CD4-positive, alpha-beta T cell treated with Interleukin-6 at 100 ng/mL for 8 hours (primary cell): ENCODE data around the gene SLC25A6.
"Not testable (repeated sequence)": the region's sequence is repeated elsewhere in the genome, so short reads cannot be mapped to it uniquely, and the experiment has no call there.

ENCODE experiments used
- DNase-seq: peaks from one replicate; pipeline ENCODE4 v3.0.0-alpha.2; 2020; ENCODE audit warnings: mixed read lengths, low spot score

Gene SLC25A6

DNA sequence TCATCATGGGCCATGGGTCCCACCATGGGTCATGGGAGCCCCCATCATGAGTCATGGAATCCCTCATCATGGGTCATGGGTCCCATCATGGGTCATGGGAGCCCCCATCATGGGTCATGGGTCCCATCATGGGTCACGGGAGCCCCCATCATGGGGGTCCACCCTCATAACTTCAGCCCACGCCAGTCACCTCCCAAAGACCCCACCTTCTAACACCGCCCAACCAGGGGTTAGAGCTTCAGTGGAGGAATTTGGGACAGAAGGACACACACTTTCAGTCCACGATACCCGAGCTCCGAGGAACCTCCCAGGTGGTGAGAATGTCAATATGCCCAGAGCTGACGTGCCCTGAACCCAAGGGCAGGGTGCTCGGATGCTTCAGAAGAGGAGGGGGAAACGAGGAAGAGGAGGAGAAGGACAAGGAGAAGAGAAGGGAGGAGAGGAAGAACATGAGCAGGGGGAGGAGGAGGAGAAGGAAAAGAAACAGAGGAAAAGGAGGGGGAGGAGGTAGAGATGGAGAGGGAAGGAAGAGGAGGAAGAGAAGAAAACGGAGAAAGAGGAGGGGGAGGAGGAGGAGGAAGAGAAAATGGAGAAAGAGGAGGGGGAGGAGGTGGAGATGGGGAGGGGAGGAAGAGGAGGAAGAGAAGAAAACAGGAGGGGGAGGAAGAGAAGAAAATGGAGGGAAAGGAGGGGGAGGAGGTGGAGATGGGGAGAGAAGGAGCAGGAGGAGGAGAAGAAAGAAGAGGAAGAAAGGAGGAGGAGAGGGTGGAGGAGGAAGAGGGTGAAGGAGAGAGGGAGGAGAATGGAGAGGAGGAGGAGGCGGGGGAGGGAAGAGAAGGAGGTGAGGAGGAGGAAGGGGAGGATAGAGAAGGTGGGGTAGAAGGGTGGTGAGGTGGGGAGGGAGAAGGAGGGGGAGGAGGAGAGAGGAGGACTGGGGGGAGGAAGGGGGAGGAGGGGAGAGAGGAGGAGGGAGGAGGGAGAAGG, 37.6 kb downstream of the SLC25A6 start:
- DNase-seq = no peak

DNA sequence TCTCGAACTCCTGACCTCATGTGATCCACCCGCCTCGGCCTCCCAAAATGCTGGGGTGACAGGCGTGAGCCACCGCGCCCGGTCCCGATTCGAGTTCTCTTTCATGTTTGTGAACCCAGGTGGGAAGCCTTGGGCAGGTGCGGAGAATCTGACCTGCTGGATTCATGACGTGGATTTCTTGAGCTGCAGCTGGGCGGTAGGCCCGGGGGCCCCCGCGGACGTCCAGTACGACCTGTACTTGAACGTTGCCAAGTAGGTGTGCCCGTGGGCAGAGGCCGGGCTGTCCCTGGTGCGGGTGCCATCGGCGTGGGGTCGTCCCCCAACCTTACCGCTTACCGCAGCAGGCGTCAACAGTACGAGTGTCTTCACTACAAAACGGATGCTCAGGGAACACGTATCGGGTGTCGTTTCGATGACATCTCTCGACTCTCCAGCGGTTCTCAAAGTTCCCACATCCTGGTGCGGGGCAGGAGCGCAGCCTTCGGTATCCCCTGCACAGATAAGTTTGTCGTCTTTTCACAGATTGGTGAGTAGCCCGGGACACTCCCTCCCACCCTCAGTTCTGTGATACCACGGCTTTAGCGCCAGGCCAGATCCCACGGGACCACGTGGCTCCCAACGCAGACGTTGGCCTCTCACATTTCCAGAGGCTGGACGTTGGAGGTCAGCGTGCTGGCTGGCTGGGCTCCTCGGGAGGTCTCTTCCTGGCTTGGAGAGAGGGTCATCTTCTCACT, 39.8 kb downstream of the SLC25A6 start:
- no peak for DNase-seq

DNA sequence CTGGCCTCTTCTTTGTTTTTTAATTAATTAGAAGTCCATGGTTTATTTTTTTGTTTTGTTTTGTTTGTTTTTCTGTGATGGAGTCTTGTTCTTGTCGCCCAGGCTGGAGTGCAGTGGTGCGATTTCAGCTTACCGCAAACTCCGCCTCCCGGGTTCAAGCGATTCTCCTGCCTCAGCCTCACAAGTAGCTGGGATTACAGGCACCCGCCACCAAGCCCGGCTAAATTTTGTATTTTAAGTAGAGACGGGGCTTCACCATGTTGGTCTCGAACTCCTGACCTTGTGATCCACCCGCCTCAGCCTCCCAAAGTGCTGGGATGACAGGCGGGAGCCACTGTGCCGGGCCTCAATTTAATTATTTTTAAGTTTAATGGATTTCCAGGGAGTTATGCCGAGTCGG, 42.3 kb downstream of the SLC25A6 start:
- not testable (repeated sequence) for DNase-seq

DNA sequence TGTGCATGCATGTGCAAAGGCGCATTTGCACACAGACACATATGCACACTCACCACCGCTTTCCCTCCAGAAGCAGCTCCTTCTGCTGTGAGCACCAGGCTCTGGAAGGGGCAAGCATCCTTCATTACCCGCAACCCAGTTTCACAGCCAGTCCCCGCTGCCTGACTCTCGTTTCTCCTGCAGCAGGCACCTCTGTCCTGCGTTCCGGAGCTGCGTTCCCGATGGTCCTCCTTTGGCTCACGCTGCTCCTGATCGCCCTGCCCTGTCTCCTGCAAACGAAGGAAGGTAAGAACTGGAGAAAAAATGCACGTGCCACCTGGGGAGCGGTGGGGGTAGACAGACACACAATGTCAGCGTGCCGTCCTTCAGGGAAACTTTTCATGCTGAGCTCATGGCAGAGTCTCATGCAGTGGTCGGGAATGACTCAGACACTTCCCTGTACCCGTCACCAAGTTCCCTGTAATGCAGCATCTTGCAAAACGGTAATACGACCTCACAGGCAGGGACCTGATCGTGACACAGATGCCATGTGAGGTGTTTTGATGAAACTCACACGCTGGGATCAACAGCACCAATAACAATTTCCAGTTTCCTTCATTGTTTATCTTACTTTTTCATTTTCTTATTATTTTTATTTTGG, 50.2 kb downstream of the SLC25A6 start:
- no peak for DNase-seq

DNA sequence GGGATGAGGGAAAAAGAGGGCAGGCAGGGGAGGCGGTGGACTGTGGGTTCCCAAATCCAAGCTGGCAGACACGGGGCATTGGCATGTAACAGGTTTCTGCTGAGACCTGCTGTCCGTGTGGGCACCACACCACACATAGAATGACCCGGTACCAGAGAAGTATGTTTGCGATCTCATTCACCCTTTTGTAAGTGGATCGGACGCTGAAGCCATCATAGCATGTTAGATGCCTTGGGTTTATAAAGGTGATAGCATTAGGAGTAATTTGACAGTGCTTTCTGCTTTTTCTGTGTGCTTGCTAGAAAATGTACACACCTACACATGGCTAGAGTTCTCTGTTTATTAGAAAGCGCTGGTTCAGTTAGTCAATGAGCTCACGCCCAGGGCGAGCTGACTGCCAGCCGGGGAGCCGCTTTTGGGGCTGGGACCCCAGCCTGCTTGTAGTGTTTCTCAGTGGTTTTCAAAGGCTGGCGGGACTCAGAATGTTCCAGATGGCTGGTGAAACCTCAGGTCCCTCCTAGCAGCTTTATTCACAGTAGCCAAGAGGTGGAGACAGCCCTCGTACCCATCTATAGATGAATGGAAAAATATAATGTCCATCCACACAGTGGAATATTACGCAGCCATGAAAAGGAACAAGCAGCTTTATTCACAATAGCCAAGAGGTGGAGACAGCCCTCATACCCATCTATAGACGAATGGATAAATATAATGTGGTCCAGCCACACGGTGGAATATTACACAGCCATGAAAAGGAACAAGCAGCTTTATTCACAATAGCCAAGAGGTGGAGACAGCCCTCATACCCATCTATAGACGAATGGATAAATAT, 54.7 kb downstream of the SLC25A6 start:
- no peak for DNase-seq

DNA sequence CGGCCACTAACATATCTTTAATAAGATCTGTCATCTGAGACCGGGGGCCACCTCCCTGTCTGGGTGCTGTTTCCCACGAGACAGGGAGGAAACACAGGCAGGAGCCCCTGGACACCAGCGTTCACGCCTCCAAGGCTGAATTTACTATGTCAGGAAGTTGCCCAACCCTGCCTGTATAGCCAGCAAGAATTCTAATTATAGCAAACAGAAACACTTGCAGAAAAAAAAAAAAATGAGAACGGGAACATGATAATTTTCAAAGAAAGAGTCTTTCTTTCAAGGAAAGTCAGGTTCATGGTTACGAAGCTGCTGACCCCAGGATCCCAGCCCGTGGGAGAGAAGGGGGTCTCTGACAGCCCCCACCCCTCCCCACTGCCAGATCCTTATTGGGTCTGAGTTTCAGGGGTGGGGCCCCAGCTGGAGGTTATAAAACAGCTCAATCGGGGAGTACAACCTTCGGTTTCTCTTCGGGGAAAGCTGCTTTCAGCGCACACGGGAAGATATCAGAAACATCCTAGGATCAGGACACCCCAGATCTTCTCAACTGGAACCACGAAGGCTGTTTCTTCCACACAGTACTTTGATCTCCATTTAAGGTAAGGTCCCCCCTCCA, 55.5 kb downstream of the SLC25A6 start, which contains the start of gene IL3RA:
IL3RA (plus strand) TSS at position 455 of the 613 bp plus-strand sequence. CDS start 4,981 bp downstream, outside the sequence.
- no peak for DNase-seq
